Caco-2 (cell line): ENCODE results near the gene SIGLEC15. TPM values are rescaled to one million over a fixed set of nuclear protein-coding genes. Genes with fewer than 3 reads are reported as not detected.

ENCODE experiments used
- BruUV-seq: library from RNA; stranded (reverse); fragments of 400-500 nt; replicated peaks from 2 replicates; lab custom pipeline; 2021; lab: Mats Ljungman, UMichigan
- CTCF ChIA-PET: fragments of 300-600 bp; sonication (Branson Sonifier 250); formaldehyde crosslinking; loops from one replicate; lab custom pipeline; 2022; ENCODE audit warnings: antibody characterized with exemption; lab: Charles Lee
- POLR2A ChIA-PET: fragments of 300-600 bp; sonication (Branson Sonifier 250); formaldehyde crosslinking; loops from one replicate; lab custom pipeline; 2022; ENCODE audit warnings: antibody characterized with exemption; lab: Charles Lee
- DNase-seq, 2 experiments: peaks; one replicate each; pipeline versions ENCODE4 v3.0.0 to v3.0.0-alpha.2; 2020 to 2022
- H3K27me3 ChIP-seq: replicated peaks from 2 replicates; pipeline ENCODE4 v1.6.0; 2011; ENCODE audit warnings: low read length; ENCODE audit not compliant: control insufficient read depth, insufficient read depth
- H3K36me3 ChIP-seq: 2 replicates; pipeline ENCODE4 v1.5.1; 2011; ENCODE audit warnings: low read length; ENCODE audit not compliant: control insufficient read depth, insufficient read depth
- H3K4me1 ChIP-seq: fragments of 250-450 bp; sonication (Bioruptor Pico); 2 replicates; pipeline ENCODE4 v1.5.1; 2020; ENCODE audit warnings: mild to moderate bottlenecking
- H3K4me3 ChIP-seq: 2 replicates; pipeline ENCODE4 v1.5.1; 2011; ENCODE audit warnings: low read depth, mild to moderate bottlenecking, control low read depth, low read length
- H3K9me3 ChIP-seq: fragments of 250-450 bp; sonication (Bioruptor Pico); 2 replicates; pipeline ENCODE4 v1.5.1; 2020; ENCODE audit warnings: mild to moderate bottlenecking, moderate library complexity
- H3K27ac Mint-ChIP-seq: one replicate; pipeline ENCODE4 v1.8.0; 2022; ENCODE audit warnings: mixed read lengths; ENCODE audit not compliant: unreplicated experiment
- H3K27me3 Mint-ChIP-seq: one replicate; pipeline ENCODE4 v1.8.0; 2022; ENCODE audit warnings: mixed read lengths; ENCODE audit not compliant: insufficient read depth, unreplicated experiment
- H3K36me3 Mint-ChIP-seq: one replicate; pipeline ENCODE4 v1.8.0; 2022; ENCODE audit warnings: mild to moderate bottlenecking, mixed read lengths; ENCODE audit not compliant: insufficient read depth, unreplicated experiment
- H3K4me1 Mint-ChIP-seq: one replicate; pipeline ENCODE4 v1.8.0; 2022; ENCODE audit warnings: low read depth, mixed read lengths; ENCODE audit not compliant: unreplicated experiment
- H3K4me3 Mint-ChIP-seq: one replicate; pipeline ENCODE4 v1.8.0; 2022; ENCODE audit warnings: mild to moderate bottlenecking, moderate library complexity, mixed read lengths; ENCODE audit not compliant: unreplicated experiment
- H3K9me3 Mint-ChIP-seq: one replicate; pipeline ENCODE4 v1.8.0; 2022; ENCODE audit warnings: mixed read lengths; ENCODE audit not compliant: unreplicated experiment
- CTCF ChIP-seq, 2 experiments: fragments of 200-600 bp in 1 of 2; IDR thresholded peaks; 1 replicate in 1 of 2; 2 replicates in 1 of 2; pipeline versions ENCODE4 v1.5.1 to v1.8.0; 2011 to 2022; ENCODE audit warnings: antibody characterized with exemption in 1 of 2, control low read depth in 1 of 2, inconsistent platforms in 1 of 2, low read depth in 1 of 2, low read length in 1 of 2, mild to moderate bottlenecking in 1 of 2, moderate library complexity in 1 of 2; ENCODE audit not compliant: insufficient read depth in 1 of 2, severe bottlenecking in 1 of 2, unreplicated experiment in 1 of 2
- intact Hi-C: fragments of 100-400 bp; cut with micrococcal nuclease; formaldehyde crosslinking; loops from one replicate; pipeline ENCODE4 v1.10.0; 2022; ENCODE audit not compliant: unreplicated experiment
- total RNA-seq: library from RNA; stranded (reverse); gene quantifications from 2 replicates; pipeline ENCODE4 v1.2.3, GENCODE V29; 2022

SIGLEC15 gene
- total RNA-seq, 1 experiment from 2014 or later: not detected

- no peak overlapping the region for H3K4me3 ChIP-seq
- peaks cover 17% of the 10 kb centered on the region for H3K9me3 Mint-ChIP-seq
- DNase-seq: no peak
- ChIA-PET POLR2A (no interaction called here), CTCF (no interaction called here)
- H3K27me3 Mint-ChIP-seq: no peaks in the 10 kb centered on the region
- no peak for TF ChIP-seq CTCF (IDR thresholded peaks at IDR 0.05; ENCODE audit: insufficient read depth in 1 of 2, low read depth in 1 of 2, low read length in 1 of 2, severe bottlenecking in 1 of 2, unreplicated experiment in 1 of 2)
- H3K4me1 Mint-ChIP-seq: no peaks in the 10 kb centered on the region
- H3K27ac Mint-ChIP-seq: no peak overlapping the region
- H3K27me3 ChIP-seq: no peaks in the 10 kb centered on the region
- no peaks in the 10 kb centered on the region for H3K36me3 ChIP-seq
- BruUV-seq: no TSS peak
- H3K9me3 ChIP-seq: no peaks in the 10 kb centered on the region
- H3K4me1 ChIP-seq: no peaks in the 10 kb centered on the region
- intact Hi-C loops: no loop called here
- H3K36me3 Mint-ChIP-seq: no peaks in the 10 kb centered on the region
- no peak overlapping the region for H3K4me3 Mint-ChIP-seq
Observed at GRCh38 chr18:45801416-45802004, 24.0 kb upstream of the SIGLEC15 start.

- ChIA-PET POLR2A (no interaction called here), CTCF (no interaction called here)
- intact Hi-C loops: no loop called here
- no peaks in the 10 kb centered on the region for H3K9me3 ChIP-seq
- Mint-ChIP-seq H3K36me3 (no peaks in the 10 kb centered on the region), H3K9me3 (peaks cover 17% of the 10 kb centered on the region), H3K4me3 (no peak overlapping the region), H3K27me3 (no peaks in the 10 kb centered on the region), H3K27ac (no peak overlapping the region), H3K4me1 (no peaks in the 10 kb centered on the region)
- BruUV-seq: no TSS peak
- TF ChIP-seq CTCF (IDR thresholded peaks at IDR 0.05; ENCODE audit: insufficient read depth in 1 of 2, low read depth in 1 of 2, low read length in 1 of 2, severe bottlenecking in 1 of 2, unreplicated experiment in 1 of 2): no peak
- DNase-seq: no peak
- H3K4me1 ChIP-seq: no peaks in the 10 kb centered on the region
- no peaks in the 10 kb centered on the region for H3K36me3 ChIP-seq
- H3K27me3 ChIP-seq: no peaks in the 10 kb centered on the region
- H3K4me3 ChIP-seq: no peak overlapping the region
Observed at GRCh38 chr18:45802814-45803492, 22.5 kb upstream of the SIGLEC15 start.

- DNase-seq: no peak
- Mint-ChIP-seq H3K27ac (no peak overlapping the region), H3K4me3 (no peak overlapping the region), H3K27me3 (no peaks in the 10 kb centered on the region), H3K9me3 (peaks cover 8% of the 10 kb centered on the region), H3K36me3 (no peaks in the 10 kb centered on the region), H3K4me1 (no peaks in the 10 kb centered on the region)
- H3K36me3 ChIP-seq: no peaks in the 10 kb centered on the region
- no peaks in the 10 kb centered on the region for H3K9me3 ChIP-seq
- no peaks in the 10 kb centered on the region for H3K27me3 ChIP-seq
- ChIA-PET POLR2A (no interaction called here), CTCF (no interaction called here)
- TF ChIP-seq CTCF (IDR thresholded peaks at IDR 0.05; ENCODE audit: insufficient read depth in 1 of 2, low read depth in 1 of 2, low read length in 1 of 2, severe bottlenecking in 1 of 2, unreplicated experiment in 1 of 2): no peak
- intact Hi-C loops: no loop called here
- no peak overlapping the region for H3K4me3 ChIP-seq
- H3K4me1 ChIP-seq: no peaks in the 10 kb centered on the region
- no TSS peak for BruUV-seq
Observed at GRCh38 chr18:45805551-45805950, 19.9 kb upstream of the SIGLEC15 start.
